NT2/D1 (cell line): ENCODE data around the gene CORO1A.

Source experiments
- YY1 ChIP-seq: IDR thresholded peaks from 2 replicates; pipeline ENCODE4 v1.6.1; 2011; ENCODE audit not compliant: insufficient read length, insufficient read depth
- ZNF274 ChIP-seq: IDR thresholded peaks from 2 replicates; pipeline ENCODE4 v1.6.1; 2011; ENCODE audit warnings: mild to moderate bottlenecking, low read depth, low read length

GRCh38 chr16:30163538-30163937 is 19.9 kb upstream of the CORO1A start:
- TF ChIP-seq ZNF274 (no peak), YY1 (no peak)
